Measurements from ENCODE around the gene GALNT9.

DNA sequence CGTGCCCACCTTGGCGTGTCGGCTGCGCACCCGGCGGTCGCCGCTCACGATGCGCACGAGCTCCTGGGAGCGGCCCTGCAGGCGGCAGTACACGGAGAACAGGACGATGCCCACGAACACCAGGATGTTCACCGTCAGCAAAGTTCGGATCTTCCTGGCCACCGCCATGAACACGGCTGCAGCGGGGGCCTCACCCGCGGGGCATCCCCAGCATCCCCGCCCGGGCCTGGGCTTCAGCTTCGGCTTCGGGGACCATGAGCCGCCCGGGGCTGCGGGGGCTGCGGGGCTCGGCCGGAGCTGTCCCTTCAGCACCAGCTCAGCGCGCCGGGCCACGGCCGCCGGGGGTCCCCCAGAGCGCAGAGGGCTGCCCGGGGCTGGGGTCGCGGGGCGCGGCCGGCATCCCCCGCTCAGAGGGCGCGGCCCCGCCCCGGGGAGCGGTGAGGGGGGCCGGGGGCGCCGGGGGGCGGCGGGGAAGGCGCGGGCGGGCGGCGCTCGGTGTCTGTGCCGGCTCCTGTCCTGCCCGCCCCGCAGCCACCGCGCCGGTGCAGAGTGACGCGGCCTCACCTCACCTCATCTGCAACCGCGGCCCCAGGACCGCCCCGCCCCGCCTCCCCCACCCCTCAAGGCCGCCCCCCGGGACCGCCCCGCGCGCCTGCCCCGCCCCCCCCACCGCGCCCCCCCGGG is at the start of gene GALNT9:
- TF ChIP-seq, protein P1, sequence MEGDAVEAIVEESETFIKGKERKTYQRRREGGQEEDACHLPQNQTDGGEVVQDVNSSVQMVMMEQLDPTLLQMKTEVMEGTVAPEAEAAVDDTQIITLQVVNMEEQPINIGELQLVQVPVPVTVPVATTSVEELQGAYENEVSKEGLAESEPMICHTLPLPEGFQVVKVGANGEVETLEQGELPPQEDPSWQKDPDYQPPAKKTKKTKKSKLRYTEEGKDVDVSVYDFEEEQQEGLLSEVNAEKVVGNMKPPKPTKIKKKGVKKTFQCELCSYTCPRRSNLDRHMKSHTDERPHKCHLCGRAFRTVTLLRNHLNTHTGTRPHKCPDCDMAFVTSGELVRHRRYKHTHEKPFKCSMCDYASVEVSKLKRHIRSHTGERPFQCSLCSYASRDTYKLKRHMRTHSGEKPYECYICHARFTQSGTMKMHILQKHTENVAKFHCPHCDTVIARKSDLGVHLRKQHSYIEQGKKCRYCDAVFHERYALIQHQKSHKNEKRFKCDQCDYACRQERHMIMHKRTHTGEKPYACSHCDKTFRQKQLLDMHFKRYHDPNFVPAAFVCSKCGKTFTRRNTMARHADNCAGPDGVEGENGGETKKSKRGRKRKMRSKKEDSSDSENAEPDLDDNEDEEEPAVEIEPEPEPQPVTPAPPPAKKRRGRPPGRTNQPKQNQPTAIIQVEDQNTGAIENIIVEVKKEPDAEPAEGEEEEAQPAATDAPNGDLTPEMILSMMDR (IDR thresholded peaks at IDR 0.05): no peak
- no peak for TF ChIP-seq EP300 (IDR thresholded peaks at IDR 0.05)
- no peak for TF ChIP-seq POLR2AphosphoS5 (IDR thresholded peaks at IDR 0.05)
- TF ChIP-seq POLR2A (IDR thresholded peaks at IDR 0.05; ENCODE audit: low read depth): no peak
